ENCODE results near the gene GRB14. TPM values are rescaled to one million over a fixed set of nuclear protein-coding genes. Genes with fewer than 3 reads are reported as not detected.

GRB14 gene
- total RNA-seq, 4 donors from 2014 or later, result 3.3 to 4.4 TPM; not detected in 2

DNA sequence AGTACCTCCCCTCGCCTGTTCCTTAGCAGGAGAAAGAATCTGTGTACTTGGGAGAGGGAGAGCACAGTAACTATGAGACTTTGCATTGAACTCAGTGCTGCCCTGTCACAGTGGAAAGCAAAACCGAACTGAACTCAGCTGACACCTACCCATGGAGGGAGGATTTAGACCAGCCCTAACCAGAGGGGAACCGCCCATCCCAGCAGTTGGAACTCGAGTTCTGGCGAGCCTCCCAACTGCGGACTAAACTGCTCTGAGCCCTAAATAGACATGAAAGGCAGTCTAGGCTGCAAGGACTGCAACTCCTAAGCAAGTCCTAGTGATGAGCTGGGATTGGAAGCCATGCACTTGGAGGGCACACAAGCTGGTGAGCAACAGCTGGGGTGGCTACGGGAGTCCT, 110.4 kb downstream of the GRB14 start:
- no peak for TF ChIP-seq POLR2A (IDR thresholded peaks at IDR 0.05)
- TF ChIP-seq, protein P1, sequence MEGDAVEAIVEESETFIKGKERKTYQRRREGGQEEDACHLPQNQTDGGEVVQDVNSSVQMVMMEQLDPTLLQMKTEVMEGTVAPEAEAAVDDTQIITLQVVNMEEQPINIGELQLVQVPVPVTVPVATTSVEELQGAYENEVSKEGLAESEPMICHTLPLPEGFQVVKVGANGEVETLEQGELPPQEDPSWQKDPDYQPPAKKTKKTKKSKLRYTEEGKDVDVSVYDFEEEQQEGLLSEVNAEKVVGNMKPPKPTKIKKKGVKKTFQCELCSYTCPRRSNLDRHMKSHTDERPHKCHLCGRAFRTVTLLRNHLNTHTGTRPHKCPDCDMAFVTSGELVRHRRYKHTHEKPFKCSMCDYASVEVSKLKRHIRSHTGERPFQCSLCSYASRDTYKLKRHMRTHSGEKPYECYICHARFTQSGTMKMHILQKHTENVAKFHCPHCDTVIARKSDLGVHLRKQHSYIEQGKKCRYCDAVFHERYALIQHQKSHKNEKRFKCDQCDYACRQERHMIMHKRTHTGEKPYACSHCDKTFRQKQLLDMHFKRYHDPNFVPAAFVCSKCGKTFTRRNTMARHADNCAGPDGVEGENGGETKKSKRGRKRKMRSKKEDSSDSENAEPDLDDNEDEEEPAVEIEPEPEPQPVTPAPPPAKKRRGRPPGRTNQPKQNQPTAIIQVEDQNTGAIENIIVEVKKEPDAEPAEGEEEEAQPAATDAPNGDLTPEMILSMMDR (IDR thresholded peaks at IDR 0.05), result no peak
- Histone ChIP-seq H3K27ac (no peak overlapping the region), H3K27me3 (no peaks in the 10 kb centered on the region), H3K4me1 (no peaks in the 10 kb centered on the region), H3K4me3 (no peak overlapping the region), H3K36me3 (no peaks in the 10 kb centered on the region), H3K9me3 (no peaks in the 10 kb centered on the region)
- intact Hi-C loops (cut with DNase I; ENCODE audit: low total_unique reads), result no loop called here
- DNase-seq, result no peak

DNA sequence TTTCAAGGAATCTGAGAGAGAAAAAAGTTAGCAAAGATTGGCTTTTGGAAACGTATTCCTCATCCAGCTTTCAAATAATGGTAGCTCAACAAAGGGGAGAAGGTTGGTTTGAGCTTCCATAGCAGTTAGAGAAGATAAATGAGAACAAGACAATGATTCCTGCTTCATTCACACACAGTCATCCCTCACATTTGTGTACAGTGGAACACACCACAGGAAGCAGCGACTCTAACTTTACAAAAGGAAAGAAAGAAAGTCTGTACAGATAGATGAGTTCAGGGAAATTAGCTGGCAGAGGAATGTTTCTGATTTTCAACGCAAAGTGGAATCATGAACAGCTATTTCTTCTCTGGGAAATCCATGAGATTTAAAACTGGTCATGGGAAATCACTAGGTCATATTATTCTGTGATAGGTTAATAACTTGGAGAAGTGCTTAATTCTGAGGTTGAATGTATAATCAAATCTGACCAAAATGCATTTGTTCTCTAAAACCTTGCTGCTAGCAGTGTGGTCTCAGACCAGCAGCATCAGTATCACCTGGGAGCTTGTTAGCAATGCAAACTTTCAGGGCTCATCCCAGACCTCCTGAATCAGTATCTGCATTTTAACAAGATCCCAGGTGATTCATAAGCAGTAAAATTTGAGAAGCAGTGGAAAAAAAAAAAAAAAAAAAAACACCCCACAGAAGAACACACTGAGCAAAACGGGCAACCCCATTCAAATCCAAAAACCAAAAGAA, 112.0 kb downstream of the GRB14 start:
- TF ChIP-seq, protein P1 (IDR thresholded peaks at IDR 0.05), result no peak
- TF ChIP-seq POLR2A (IDR thresholded peaks at IDR 0.05), result no peak
- intact Hi-C loops (cut with DNase I; ENCODE audit: low total_unique reads), result no loop called here
- H3K27me3 ChIP-seq, result no peaks in the 10 kb centered on the region

DNA sequence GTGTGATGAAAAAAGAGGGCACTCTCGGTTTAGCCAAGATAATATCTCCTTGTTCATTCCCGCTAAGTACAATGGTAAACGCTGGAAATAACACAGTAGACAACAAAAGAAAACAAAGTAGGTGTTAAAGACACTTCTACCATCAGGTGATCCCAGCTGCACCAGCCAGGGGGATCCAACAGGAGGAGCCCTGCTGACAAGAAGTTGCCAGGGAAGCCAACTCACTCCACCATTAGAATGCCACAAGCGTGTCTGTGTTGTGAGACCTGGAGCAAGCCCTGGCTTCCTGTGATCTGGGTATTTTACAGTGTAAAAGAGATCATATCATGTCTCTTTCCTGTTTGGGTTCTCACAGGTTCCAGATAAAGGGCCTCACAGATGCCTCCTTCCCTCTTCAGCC, 117.0 kb downstream of the GRB14 start:
- no peak for DNase-seq
- H3K4me3 ChIP-seq, result no peak overlapping the region
- no peak overlapping the region for H3K27ac ChIP-seq
- H3K27me3 ChIP-seq, result no peaks in the 10 kb centered on the region
- H3K9me3 ChIP-seq, result no peaks in the 10 kb centered on the region
- no peaks in the 10 kb centered on the region for H3K36me3 ChIP-seq
- intact Hi-C loops (cut with DNase I; ENCODE audit: low total_unique reads), result no loop called here
- TF ChIP-seq, protein P1 (IDR thresholded peaks at IDR 0.05), result no peak
- no peak for TF ChIP-seq POLR2A (IDR thresholded peaks at IDR 0.05)
- no peaks in the 10 kb centered on the region for H3K4me1 ChIP-seq

More for the DNA sequence above, 112.0 kb downstream of the GRB14 start:
- Histone ChIP-seq H3K4me3 (no peak overlapping the region), H3K36me3 (no peaks in the 10 kb centered on the region), H3K27ac (no peak overlapping the region), H3K9me3 (no peaks in the 10 kb centered on the region), H3K4me1 (no peaks in the 10 kb centered on the region)
- no peak for DNase-seq

DNA sequence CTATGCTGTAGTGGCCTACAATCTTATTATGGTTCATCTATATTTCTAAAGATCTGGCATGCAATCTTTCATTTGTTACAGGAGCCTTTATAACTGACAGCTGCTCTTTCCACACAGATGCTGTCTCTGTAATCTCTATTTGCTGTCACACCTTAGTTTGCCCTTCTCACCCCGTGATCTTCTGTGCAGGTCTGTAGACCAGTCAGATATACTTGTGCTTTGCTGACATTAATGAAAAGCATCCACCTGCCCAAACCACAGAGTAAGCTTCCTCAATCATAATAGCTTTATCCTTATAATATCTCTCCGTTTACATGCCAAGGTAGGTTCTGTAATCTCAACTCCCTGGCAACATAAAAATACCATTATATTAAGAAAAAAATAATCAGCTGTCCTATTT, 122.4 kb downstream of the GRB14 start:
- Histone ChIP-seq H3K27ac (no peak overlapping the region), H3K4me1 (no peaks in the 10 kb centered on the region), H3K27me3 (no peaks in the 10 kb centered on the region), H3K36me3 (no peaks in the 10 kb centered on the region), H3K9me3 (no peaks in the 10 kb centered on the region), H3K4me3 (no peak overlapping the region)
- intact Hi-C loops (cut with DNase I; ENCODE audit: low total_unique reads), result no loop called here
- TF ChIP-seq, protein P1 (IDR thresholded peaks at IDR 0.05), result no peak
- no peak for TF ChIP-seq POLR2A (IDR thresholded peaks at IDR 0.05)
- no peak for DNase-seq

DNA sequence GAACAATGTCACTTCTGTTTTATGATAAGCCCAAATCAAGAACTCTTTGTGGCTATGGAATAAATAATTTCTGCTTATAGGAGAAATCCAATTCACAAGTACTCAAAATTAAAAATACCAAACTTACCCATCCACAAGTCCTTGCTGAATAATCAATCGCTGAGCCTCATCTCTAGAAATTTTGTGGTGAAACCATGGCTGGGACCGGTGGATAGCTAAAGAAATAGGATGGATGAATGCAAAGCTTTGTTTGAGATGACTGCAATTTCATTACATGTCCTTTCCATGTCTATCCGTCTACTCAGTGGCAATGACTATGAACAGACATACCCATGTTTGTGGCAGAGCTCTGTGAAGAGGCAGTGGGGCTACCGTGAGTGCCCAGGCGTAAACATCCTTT, 124.4 kb downstream of the GRB14 start:
- Histone ChIP-seq H3K9me3 (no peaks in the 10 kb centered on the region), H3K36me3 (no peaks in the 10 kb centered on the region), H3K4me3 (no peak overlapping the region), H3K27me3 (no peaks in the 10 kb centered on the region), H3K4me1 (no peaks in the 10 kb centered on the region), H3K27ac (no peak overlapping the region)
- DNase-seq, result no peak
- TF ChIP-seq POLR2A (IDR thresholded peaks at IDR 0.05), result no peak
- TF ChIP-seq, protein P1 (IDR thresholded peaks at IDR 0.05), result no peak
- intact Hi-C loops (cut with DNase I; ENCODE audit: low total_unique reads), result no loop called here

Measured in uterus (tissue), 4 donors.